Uterus (tissue), 4 donors: ENCODE data around the gene KCNIP1. TPM values are rescaled to one million over a fixed set of nuclear protein-coding genes. Genes with fewer than 3 reads are reported as not detected.

Source experiments
- DNase-seq, 2 donors: peaks; one replicate each; pipeline ENCODE4 v3.0.0-alpha.2; 2019 to 2020
- H3K27ac ChIP-seq, 2 donors: fragments of 200-600 bp; sonication (generic); 1 replicate in 1 of 2; 2 replicates in 1 of 2; pipeline ENCODE4 v1.5.1; 2016 to 2018
- H3K27me3 ChIP-seq, 2 donors: fragments of 200-600 bp; sonication (generic); one replicate each; pipeline ENCODE4 v1.5.1; 2018 to 2019; ENCODE audit warnings: control low read depth in 1 of 2
- H3K36me3 ChIP-seq, 2 donors: fragments of 200-600 bp; sonication (generic); one replicate each; pipeline ENCODE4 v1.5.1; 2019; ENCODE audit warnings: control low read depth in 1 of 2
- H3K4me1 ChIP-seq, 2 donors: fragments of 200-600 bp; sonication (generic); one replicate each; pipeline ENCODE4 v1.5.1; 2018 to 2019; ENCODE audit warnings: control low read depth in 1 of 2
- H3K4me3 ChIP-seq, 2 donors: fragments of 200-600 bp; sonication (generic); 1 replicate in 1 of 2; 2 replicates in 1 of 2; pipeline ENCODE4 v1.5.1; 2018 to 2019; ENCODE audit warnings: mild to moderate bottlenecking in 1 of 2
- H3K9me3 ChIP-seq, 2 donors: fragments of 200-600 bp; sonication (generic); one replicate each; pipeline ENCODE4 v1.5.1; 2019; ENCODE audit warnings: control low read depth in 1 of 2
- CTCF ChIP-seq, 4 experiments: fragments of 200-600 bp in 2 of 4; fragments of 450-650 bp in 2 of 4; sonication (generic) in 2 of 4; IDR thresholded peaks; one replicate each; pipeline ENCODE4 v1.5.1; 2016 to 2019; ENCODE audit warnings: antibody characterized with exemption in 4 of 4, mild to moderate bottlenecking in 2 of 4, moderate library complexity in 1 of 4
- POLR2A ChIP-seq, 2 donors: fragments of 450-650 bp; IDR thresholded peaks; one replicate each; pipeline ENCODE4 v1.6.1; 2016; ENCODE audit warnings: antibody characterized with exemption in 2 of 2, mild to moderate bottlenecking in 1 of 2, moderate library complexity in 1 of 2
- intact Hi-C: fragments of 100-400 bp; cut with DNase I; formaldehyde crosslinking; loops from one replicate; pipeline ENCODE4 v1.15.1; 2023; ENCODE audit warnings: low total_unique reads
- total RNA-seq, 4 donors: library from RNA; depleted of rRNA in 3 of 4; stranded (reverse); fragments of >200 nt in 3 of 4; gene quantifications; one replicate each; pipeline versions ENCODE4 v1.1.0 to v1.2.4, GENCODE V29; 2014 to 2023
- donor health status: DM: yes; HTN: yes; CAD: no.

Gene KCNIP1
- total RNA-seq, 4 donors from 2014 or later: 1.3 to 7.0 (median 3.9) TPM

- no peaks in the 10 kb centered on the region for H3K9me3 ChIP-seq
- no peak overlapping the region for H3K4me3 ChIP-seq
- H3K27me3 ChIP-seq: no peaks in the 10 kb centered on the region
- intact Hi-C loops: no loop called here
- no peak overlapping the region for H3K27ac ChIP-seq
- TF ChIP-seq CTCF (IDR thresholded peaks at IDR 0.05): no peak
- no peak for TF ChIP-seq POLR2A (IDR thresholded peaks at IDR 0.05)
- DNase-seq: no peak
- H3K4me1 ChIP-seq: no peaks in the 10 kb centered on the region
- no peaks in the 10 kb centered on the region for H3K36me3 ChIP-seq
Measured at GRCh38 chr5:170736966-170737365, 233.1 kb downstream of the KCNIP1 start.

- DNase-seq: no peak
Measured at GRCh38 chr5:170737591-170737990, 233.8 kb downstream of the KCNIP1 start.

GRCh38 chr5:170738840-170739239 is 235.0 kb downstream of the KCNIP1 start:
- Histone ChIP-seq H3K27ac (no peak overlapping the region), H3K4me1 (no peaks in the 10 kb centered on the region)
- intact Hi-C loops: no loop called here

More at GRCh38 chr5:170737591-170737990, 233.8 kb downstream of the KCNIP1 start:
- Histone ChIP-seq H3K4me1 (no peaks in the 10 kb centered on the region), H3K27me3 (no peaks in the 10 kb centered on the region), H3K36me3 (no peaks in the 10 kb centered on the region), H3K27ac (no peak overlapping the region), H3K4me3 (no peak overlapping the region), H3K9me3 (no peaks in the 10 kb centered on the region)
- no peak for TF ChIP-seq CTCF (IDR thresholded peaks at IDR 0.05)
- TF ChIP-seq POLR2A (IDR thresholded peaks at IDR 0.05): no peak
- intact Hi-C loops: no loop called here

GRCh38 chr5:170739446-170739845 is 235.6 kb downstream of the KCNIP1 start:
- H3K9me3 ChIP-seq: no peaks in the 10 kb centered on the region
- TF ChIP-seq POLR2A (IDR thresholded peaks at IDR 0.05) (no peak), CTCF (IDR thresholded peaks at IDR 0.05) (no peak)
- H3K27ac ChIP-seq: no peak overlapping the region
- no peaks in the 10 kb centered on the region for H3K4me1 ChIP-seq
- DNase-seq: no peak
- H3K36me3 ChIP-seq: no peaks in the 10 kb centered on the region
- intact Hi-C loops: no loop called here
- H3K4me3 ChIP-seq: no peak overlapping the region
- H3K27me3 ChIP-seq: no peaks in the 10 kb centered on the region

More at GRCh38 chr5:170738840-170739239, 235.0 kb downstream of the KCNIP1 start:
- Histone ChIP-seq H3K4me3 (no peak overlapping the region), H3K27me3 (no peaks in the 10 kb centered on the region), H3K36me3 (no peaks in the 10 kb centered on the region), H3K9me3 (no peaks in the 10 kb centered on the region)
- TF ChIP-seq POLR2A (IDR thresholded peaks at IDR 0.05) (no peak), CTCF (IDR thresholded peaks at IDR 0.05) (no peak)
- no peak for DNase-seq

- Histone ChIP-seq H3K27ac (no peak overlapping the region), H3K36me3 (no peaks in the 10 kb centered on the region), H3K27me3 (no peaks in the 10 kb centered on the region), H3K4me1 (no peaks in the 10 kb centered on the region), H3K9me3 (no peaks in the 10 kb centered on the region), H3K4me3 (no peak overlapping the region)
- no peak for DNase-seq
- intact Hi-C loops: no loop called here
- TF ChIP-seq CTCF (IDR thresholded peaks at IDR 0.05): no peak
- TF ChIP-seq POLR2A (IDR thresholded peaks at IDR 0.05): no peak
Measured at GRCh38 chr5:170740551-170741205, 236.9 kb downstream of the KCNIP1 start.
